BLaER1 treated with 17β-estradiol and CSF1 and Interleukin-3, amounts not matched to agents 10 nM and 100 nM (cell line): Measurements from ENCODE around the gene CYB5A.

Source experiments
- H3K27ac ChIP-seq, 11 experiments: shearing (Covaris generic); formaldehyde crosslinking; 2 replicates each; pipeline ENCODE4 v1.8.1; 2022
- H3K27me3 ChIP-seq, 11 experiments: shearing (Covaris generic); formaldehyde crosslinking; 2 replicates each; pipeline ENCODE4 v1.8.1; 2022
- H3K36me3 ChIP-seq, 11 experiments: shearing (Covaris generic); formaldehyde crosslinking; 2 replicates each; pipeline ENCODE4 v1.8.1; 2022
- H3K4me1 ChIP-seq, 10 experiments: shearing (Covaris generic); formaldehyde crosslinking; 2 replicates each; pipeline ENCODE4 v1.8.1; 2022
- H3K4me2 ChIP-seq, 11 experiments: shearing (Covaris generic); formaldehyde crosslinking; 2 replicates each; pipeline ENCODE4 v1.8.1; 2022
- H3K4me3 ChIP-seq, 10 experiments: shearing (Covaris generic); formaldehyde crosslinking; 2 replicates each; pipeline ENCODE4 v1.8.1; 2022
- H3K9ac ChIP-seq, 11 experiments: shearing (Covaris generic); formaldehyde crosslinking; 2 replicates each; pipeline ENCODE4 v1.8.1; 2022
- H3K9me3 ChIP-seq, 11 experiments: shearing (Covaris generic); formaldehyde crosslinking; replicated peaks in 1 of 11; 2 replicates each; pipeline ENCODE4 v1.8.1; 2022
- H4K20me1 ChIP-seq, 11 experiments: shearing (Covaris generic); formaldehyde crosslinking; 2 replicates each; pipeline ENCODE4 v1.8.1; 2022
- Cebpa-rat ChIP-seq, 11 experiments: shearing (Covaris generic); IDR thresholded peaks; 2 replicates each; pipeline ENCODE4 v1.8.1; 2022

The CYB5A gene

DNA sequence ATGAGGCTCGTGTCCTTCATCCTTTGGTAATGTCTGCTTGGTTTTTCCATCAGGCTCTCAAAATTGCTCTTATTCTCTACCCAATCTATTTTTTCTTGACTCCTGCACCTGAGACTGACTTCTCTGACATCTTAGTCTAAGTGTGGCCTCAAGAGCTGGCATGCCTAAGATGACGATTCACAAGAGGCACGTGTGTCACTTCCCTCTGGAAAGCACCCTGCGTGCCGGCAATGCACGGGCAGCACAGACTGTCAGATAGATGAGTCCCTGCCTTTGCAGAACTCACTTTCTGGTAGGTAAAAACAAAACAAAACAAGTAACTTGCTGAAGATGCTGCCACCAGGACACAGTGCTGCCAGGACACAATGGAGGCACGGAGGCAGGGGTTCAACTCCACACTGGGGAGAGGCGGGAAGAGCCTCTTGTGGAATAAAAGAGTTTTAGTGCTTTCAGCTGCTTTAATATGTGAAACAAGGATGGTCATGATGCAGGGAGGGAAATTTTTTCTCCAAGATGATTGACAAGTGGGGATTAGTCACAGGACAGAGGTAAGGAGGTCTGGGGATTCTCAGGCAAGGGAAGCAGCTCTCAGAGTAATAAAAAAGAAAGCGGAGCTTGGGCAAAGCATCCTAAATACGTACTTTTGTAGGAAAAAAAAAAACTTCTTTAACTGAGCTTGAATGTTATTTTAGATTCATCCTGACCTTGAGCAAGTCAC, 27.3 kb downstream of the CYB5A start:
- Histone ChIP-seq H3K36me3 (peaks cover 17 to 63% (median 37%) of the 10 kb centered on the region in 11 experiments), H3K4me2 (no peak overlapping the region)

DNA sequence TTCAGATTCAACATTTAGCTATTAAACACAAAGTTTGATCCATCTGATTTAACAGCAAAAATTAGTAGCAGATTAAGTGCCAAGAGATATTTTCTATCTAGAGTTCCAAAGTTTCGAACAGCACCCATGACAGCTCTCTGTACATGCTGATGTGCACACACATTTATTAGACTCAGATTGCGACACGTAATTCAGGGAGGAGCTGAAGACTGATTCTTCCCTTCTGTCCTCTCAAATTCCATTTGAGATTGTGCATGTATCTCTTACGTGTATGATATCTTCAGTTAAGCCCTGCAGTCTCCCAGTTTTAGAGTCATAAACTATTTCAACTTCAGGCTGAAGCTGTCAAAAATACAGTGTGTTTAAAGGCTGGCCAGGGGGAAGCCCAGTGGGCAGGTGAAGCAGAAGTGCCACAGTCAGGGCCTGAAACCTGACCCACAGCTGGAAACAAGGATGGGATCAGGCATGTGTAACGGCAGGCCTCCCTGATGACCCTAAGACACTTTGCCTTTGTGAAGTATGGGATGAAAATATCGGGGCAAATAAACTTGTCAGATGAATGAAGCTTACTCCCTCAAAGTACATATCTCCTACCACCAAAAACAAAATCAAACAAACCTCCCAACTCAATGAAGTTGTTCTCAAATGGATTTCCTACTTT, 30.6 kb downstream of the CYB5A start:
- Histone ChIP-seq H3K27ac (no peak overlapping the region), H4K20me1 (no peaks in the 10 kb centered on the region), H3K4me3 (no peak overlapping the region), H3K9me3 (no peaks in the 10 kb centered on the region), H3K27me3 (no peaks in the 10 kb centered on the region), H3K9ac (no peak overlapping the region), H3K36me3 (peaks cover 25 to 71% (median 53%) of the 10 kb centered on the region in 11 experiments), H3K4me1 (no peaks in the 10 kb centered on the region), H3K4me2 (no peak overlapping the region)
- TF ChIP-seq Cebpa-rat (IDR thresholded peaks at IDR 0.05), result no peak

More for the DNA sequence above, 27.3 kb downstream of the CYB5A start:
- H3K27ac ChIP-seq, result no peak overlapping the region
- TF ChIP-seq Cebpa-rat (IDR thresholded peaks at IDR 0.05), result no peak
- H3K4me3 ChIP-seq, result no peak overlapping the region
- H3K9me3 ChIP-seq, result no peaks in the 10 kb centered on the region
- no peaks in the 10 kb centered on the region for H3K4me1 ChIP-seq
- no peaks in the 10 kb centered on the region for H3K27me3 ChIP-seq
- no peak overlapping the region for H3K9ac ChIP-seq
- H4K20me1 ChIP-seq, result peaks cover 0 to 11% (median 0%) of the 10 kb centered on the region in 11 experiments; a peak in 2 of 22 replicates

GRCh38 chr18:74259347-74259746, 32.4 kb downstream of the CYB5A start:
- H3K9ac ChIP-seq, result no peak overlapping the region
- no peak for TF ChIP-seq Cebpa-rat (IDR thresholded peaks at IDR 0.05)
- H3K9me3 ChIP-seq, result no peaks in the 10 kb centered on the region
- H3K27ac ChIP-seq, result no peak overlapping the region
- no peaks in the 10 kb centered on the region for H4K20me1 ChIP-seq
- H3K27me3 ChIP-seq, result no peaks in the 10 kb centered on the region
- H3K4me3 ChIP-seq, result no peak overlapping the region
- H3K36me3 ChIP-seq, result peaks cover 25 to 71% (median 40%) of the 10 kb centered on the region in 11 experiments
- no peak overlapping the region for H3K4me2 ChIP-seq
- H3K4me1 ChIP-seq, result peaks cover 6 to 8% (median 7%) of the 10 kb centered on the region in 10 experiments; a peak in 18 of 20 replicates

- peaks cover 7 to 16% (median 11%) of the 10 kb centered on the region in 10 experiments for H3K4me1 ChIP-seq
- no peaks in the 10 kb centered on the region for H3K27me3 ChIP-seq
- H3K9ac ChIP-seq, result no peak overlapping the region
- H3K9me3 ChIP-seq, result no peaks in the 10 kb centered on the region
- H3K4me2 ChIP-seq, result no peak overlapping the region
- TF ChIP-seq Cebpa-rat (IDR thresholded peaks at IDR 0.05), result no peak
- H3K36me3 ChIP-seq, result peaks cover 22 to 66% (median 45%) of the 10 kb centered on the region in 11 experiments
- H3K27ac ChIP-seq, result no peak overlapping the region
- H4K20me1 ChIP-seq, result no peaks in the 10 kb centered on the region
- H3K4me3 ChIP-seq, result no peak overlapping the region
Measured at GRCh38 chr18:74257083-74257482, 34.7 kb downstream of the CYB5A start.

DNA sequence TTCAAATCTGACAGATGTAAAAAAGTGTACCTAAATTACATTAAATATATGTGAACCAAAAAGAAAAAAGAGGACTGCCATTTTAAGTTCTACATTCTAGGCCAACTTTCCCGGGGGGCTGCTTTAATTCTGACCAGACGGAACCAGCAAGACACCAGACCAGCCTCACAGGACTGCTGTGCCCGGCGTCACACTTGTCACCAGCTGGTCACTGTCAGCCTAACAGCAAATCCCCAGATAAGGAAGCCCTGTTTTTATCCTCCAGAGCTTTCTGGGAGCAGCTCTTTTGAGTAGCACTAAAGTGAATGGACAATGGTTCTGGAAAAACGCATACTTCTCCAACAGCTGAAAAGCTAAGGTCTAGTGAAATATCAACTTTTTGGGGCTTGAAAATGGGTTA, 35.6 kb downstream of the CYB5A start:
- peaks cover 13 to 60% (median 36%) of the 10 kb centered on the region in 11 experiments; a peak in 21 of 22 replicates for H3K36me3 ChIP-seq
- no peak overlapping the region for H3K9ac ChIP-seq
- H3K27me3 ChIP-seq, result no peaks in the 10 kb centered on the region
- no peak overlapping the region for H3K4me2 ChIP-seq
- H3K4me3 ChIP-seq, result no peak overlapping the region
- no peak overlapping the region for H3K27ac ChIP-seq
- H4K20me1 ChIP-seq, result no peaks in the 10 kb centered on the region
- H3K9me3 ChIP-seq, result no peaks in the 10 kb centered on the region
- peaks cover 7 to 24% (median 20%) of the 10 kb centered on the region in 10 experiments for H3K4me1 ChIP-seq
- no peak for TF ChIP-seq Cebpa-rat (IDR thresholded peaks at IDR 0.05)

DNA sequence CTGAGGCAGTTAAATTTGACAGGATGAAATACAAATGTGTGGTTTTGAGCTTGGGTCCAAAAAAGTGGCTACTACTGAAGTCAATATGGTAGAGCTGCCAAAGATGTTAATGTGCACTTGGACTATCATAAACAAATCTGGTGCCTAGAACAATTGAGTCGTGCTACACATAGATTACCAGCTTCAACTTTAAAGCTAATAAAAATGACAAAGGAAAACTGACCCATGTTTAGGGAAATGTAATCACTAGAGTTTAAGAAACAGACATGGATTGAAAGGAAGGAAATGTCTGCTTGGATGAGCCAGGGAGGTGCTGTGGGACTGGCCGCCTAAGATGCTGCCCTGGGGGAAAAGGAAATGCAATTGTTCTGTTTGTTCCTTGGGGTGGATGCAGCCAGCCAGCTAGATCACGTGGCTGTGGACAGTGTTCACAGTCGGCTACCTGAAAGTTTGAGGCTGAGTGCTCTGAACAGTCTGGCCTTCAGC, 36.6 kb downstream of the CYB5A start:
- Histone ChIP-seq H3K27ac (peak overlapping the region in 1 of 11 experiments; percentile 5; a peak in 1 of 22 replicates), H3K4me2 (peak overlapping the region in 9 of 11 experiments; percentile 25 to 62 (median 41); a peak in 17 of 22 replicates), H3K36me3 (peaks cover 7 to 60% (median 28%) of the 10 kb centered on the region in 11 experiments; a peak in 19 of 22 replicates), H4K20me1 (no peaks in the 10 kb centered on the region), H3K9me3 (no peaks in the 10 kb centered on the region), H3K4me3 (no peak overlapping the region), H3K9ac (0 out of 22 replicates have a peak overlapping the region, but pooled peaks of 1 of the 11 experiments have one; percentile 9), H3K27me3 (no peaks in the 10 kb centered on the region), H3K4me1 (peaks cover 7 to 29% (median 22%) of the 10 kb centered on the region in 10 experiments)
- no peak for TF ChIP-seq Cebpa-rat (IDR thresholded peaks at IDR 0.05)

GRCh38 chr18:74252039-74252395, 39.7 kb downstream of the CYB5A start:
- Histone ChIP-seq H3K9ac (peak overlapping the region in 1 of 11 experiments; percentile 36; a peak in 1 of 22 replicates), H3K27me3 (no peaks in the 10 kb centered on the region), H3K4me3 (no peak overlapping the region), H3K9me3 (no peaks in the 10 kb centered on the region), H3K36me3 (peaks cover 0 to 31% (median 20%) of the 10 kb centered on the region in 11 experiments; a peak in 16 of 22 replicates), H3K27ac (peak overlapping the region in 6 of 11 experiments; percentile 30 to 79 (median 61); a peak in 11 of 22 replicates), H3K4me1 (peaks cover 7 to 39% (median 22%) of the 10 kb centered on the region in 10 experiments), H4K20me1 (no peaks in the 10 kb centered on the region), H3K4me2 (peak overlapping the region in 5 of 11 experiments; percentile 43 to 70 (median 53); a peak in 10 of 22 replicates)
- no peak for TF ChIP-seq Cebpa-rat (IDR thresholded peaks at IDR 0.05)

DNA sequence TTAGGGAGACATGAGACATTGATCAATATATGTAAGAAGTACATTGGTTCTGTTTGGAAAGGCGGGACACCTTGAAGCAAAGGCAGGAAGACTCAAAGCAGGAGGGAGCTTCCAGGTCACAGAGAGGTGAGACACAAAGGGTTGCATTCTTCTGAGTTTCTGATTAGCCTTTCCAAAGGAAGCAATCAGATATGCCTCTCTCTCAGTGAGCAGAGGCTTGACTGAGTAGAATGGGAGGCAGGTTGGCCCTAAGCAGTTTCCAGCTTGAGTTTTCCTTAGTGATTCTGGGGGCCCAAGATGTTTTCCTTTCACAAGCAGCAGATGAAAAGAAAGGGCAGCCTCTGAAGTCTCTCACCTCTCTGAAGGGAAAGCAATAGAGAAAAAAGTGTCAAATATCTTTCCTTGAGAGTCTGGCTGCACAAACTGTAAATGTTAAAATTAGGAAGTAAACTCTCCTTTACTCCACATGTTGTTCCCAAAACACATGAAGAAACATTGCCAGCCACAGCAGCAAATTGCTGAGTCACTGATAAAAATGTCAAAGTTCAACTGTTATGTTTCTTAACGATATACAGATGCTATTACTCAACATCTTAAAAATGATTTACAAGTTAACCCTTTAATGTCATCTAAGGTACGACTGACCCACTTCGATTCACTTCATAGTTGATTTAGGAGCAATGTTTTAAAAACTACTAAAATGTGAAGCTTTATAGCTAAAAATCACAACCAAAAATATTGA, 40.3 kb downstream of the CYB5A start:
- no peak for TF ChIP-seq Cebpa-rat (IDR thresholded peaks at IDR 0.05)
- peaks cover 0 to 29% (median 20%) of the 10 kb centered on the region in 11 experiments; a peak in 15 of 22 replicates for H3K36me3 ChIP-seq
- peak overlapping the region in 3 of 11 experiments; percentile 16 to 52 (median 48); a peak in 5 of 22 replicates for H3K9ac ChIP-seq
- no peak overlapping the region for H3K4me3 ChIP-seq
- no peaks in the 10 kb centered on the region for H3K9me3 ChIP-seq
- H3K4me2 ChIP-seq, result peak overlapping the region in 6 of 11 experiments; percentile 35 to 70 (median 52); a peak in 11 of 22 replicates
- H3K27ac ChIP-seq, result peak overlapping the region in 10 of 11 experiments; percentile 2 to 79 (median 57); a peak in 17 of 22 replicates
- peaks cover 7 to 39% (median 22%) of the 10 kb centered on the region in 10 experiments for H3K4me1 ChIP-seq
- no peaks in the 10 kb centered on the region for H4K20me1 ChIP-seq
- H3K27me3 ChIP-seq, result no peaks in the 10 kb centered on the region
